Cardiac fibroblast (primary cell): Measurements from ENCODE around the gene CDHR3.
A peak's percentile ranks its signal among the peaks of the same experiment; 100 is the strongest.

Experiments used
- DNase-seq, 2 donors: peaks; one replicate each; pipeline versions ENCODE4 v3.0.0 to v3.0.0-alpha.2; 2010; ENCODE audit warnings: low read depth in 2 of 2
- H3K4me3 ChIP-seq, 2 donors: replicated peaks in 1 of 2; 1 replicate in 1 of 2; 2 replicates in 1 of 2; pipeline ENCODE4 v1.5.1; 2011; ENCODE audit warnings: low read depth in 2 of 2, low read length in 2 of 2, mild to moderate bottlenecking in 2 of 2, moderate library complexity in 1 of 2
- TF ChIP-seq, protein P1 (sequence below): IDR thresholded peaks from one replicate; pipeline ENCODE4 v1.5.1; 2011; ENCODE audit warnings: low read depth, mild to moderate bottlenecking, low read length, inconsistent platforms

The CDHR3 gene

DNA sequence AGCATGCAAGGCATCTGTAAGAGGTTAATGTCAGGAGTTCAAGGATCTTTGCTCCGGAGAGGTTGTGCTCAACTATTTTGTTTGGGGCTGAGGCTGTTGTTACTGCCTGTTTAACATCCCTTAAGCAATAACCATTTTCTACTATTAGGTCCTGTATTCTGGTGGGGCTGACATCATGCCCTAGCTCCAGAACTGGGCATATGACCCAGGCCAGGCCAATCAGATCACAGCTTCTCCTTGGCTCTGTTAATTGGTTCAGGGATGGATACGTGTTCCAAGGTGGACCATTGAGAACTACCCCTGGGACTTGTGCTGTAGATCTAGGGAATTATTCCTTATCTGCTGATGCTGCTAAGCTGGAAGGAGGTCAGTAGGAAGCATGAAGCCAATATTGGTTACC lies 82.1 kb downstream of the CDHR3 start:
- H3K4me3 ChIP-seq, result no peak overlapping the region
- DNase-seq, result no peak
- TF ChIP-seq, protein P1, sequence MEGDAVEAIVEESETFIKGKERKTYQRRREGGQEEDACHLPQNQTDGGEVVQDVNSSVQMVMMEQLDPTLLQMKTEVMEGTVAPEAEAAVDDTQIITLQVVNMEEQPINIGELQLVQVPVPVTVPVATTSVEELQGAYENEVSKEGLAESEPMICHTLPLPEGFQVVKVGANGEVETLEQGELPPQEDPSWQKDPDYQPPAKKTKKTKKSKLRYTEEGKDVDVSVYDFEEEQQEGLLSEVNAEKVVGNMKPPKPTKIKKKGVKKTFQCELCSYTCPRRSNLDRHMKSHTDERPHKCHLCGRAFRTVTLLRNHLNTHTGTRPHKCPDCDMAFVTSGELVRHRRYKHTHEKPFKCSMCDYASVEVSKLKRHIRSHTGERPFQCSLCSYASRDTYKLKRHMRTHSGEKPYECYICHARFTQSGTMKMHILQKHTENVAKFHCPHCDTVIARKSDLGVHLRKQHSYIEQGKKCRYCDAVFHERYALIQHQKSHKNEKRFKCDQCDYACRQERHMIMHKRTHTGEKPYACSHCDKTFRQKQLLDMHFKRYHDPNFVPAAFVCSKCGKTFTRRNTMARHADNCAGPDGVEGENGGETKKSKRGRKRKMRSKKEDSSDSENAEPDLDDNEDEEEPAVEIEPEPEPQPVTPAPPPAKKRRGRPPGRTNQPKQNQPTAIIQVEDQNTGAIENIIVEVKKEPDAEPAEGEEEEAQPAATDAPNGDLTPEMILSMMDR, result no peak

DNA sequence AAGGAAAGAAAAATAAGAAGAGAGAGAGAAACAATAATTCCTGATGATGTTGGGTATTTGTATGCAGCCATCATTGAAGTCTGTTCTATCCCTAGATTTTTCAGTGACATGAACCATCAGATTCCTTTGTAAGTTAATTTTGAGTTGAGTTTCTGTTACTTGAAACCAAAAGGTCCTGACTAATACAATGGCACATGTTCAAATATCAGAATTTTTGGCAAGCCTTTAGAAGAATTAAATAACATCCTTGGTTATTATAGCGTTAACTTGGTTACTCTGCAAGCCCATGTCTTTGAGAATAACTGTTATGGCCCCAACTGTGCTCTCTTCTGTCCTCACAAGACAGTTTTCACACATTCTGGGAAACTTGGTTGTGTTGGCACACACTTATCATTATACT lies 82.5 kb downstream of the CDHR3 start:
- TF ChIP-seq, protein P1, result no peak
- DNase-seq, result peak; percentile 41 to 66
- no peak overlapping the region for H3K4me3 ChIP-seq

DNA sequence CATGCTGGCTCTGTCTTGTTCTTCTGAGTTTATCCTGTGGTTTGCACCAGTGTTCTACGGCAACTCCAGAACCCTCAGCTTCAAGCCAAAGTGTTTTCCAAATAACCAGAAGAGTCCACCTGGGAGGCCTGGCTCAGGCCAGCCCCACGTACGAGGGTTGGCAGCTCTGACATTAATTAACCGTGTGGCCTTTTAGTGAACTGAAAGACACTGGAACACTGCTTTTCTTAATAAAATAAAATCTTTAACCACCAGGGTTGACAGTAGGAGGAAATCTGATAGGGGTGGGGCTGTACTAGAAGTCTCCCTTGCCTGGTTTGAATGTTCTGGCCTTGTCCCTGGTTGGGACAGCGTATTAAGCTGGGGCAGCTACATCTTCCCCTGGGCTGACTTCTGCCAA lies 84.1 kb downstream of the CDHR3 start:
- DNase-seq, result no peak
- TF ChIP-seq, protein P1, result no peak
- H3K4me3 ChIP-seq, result no peak overlapping the region

DNA sequence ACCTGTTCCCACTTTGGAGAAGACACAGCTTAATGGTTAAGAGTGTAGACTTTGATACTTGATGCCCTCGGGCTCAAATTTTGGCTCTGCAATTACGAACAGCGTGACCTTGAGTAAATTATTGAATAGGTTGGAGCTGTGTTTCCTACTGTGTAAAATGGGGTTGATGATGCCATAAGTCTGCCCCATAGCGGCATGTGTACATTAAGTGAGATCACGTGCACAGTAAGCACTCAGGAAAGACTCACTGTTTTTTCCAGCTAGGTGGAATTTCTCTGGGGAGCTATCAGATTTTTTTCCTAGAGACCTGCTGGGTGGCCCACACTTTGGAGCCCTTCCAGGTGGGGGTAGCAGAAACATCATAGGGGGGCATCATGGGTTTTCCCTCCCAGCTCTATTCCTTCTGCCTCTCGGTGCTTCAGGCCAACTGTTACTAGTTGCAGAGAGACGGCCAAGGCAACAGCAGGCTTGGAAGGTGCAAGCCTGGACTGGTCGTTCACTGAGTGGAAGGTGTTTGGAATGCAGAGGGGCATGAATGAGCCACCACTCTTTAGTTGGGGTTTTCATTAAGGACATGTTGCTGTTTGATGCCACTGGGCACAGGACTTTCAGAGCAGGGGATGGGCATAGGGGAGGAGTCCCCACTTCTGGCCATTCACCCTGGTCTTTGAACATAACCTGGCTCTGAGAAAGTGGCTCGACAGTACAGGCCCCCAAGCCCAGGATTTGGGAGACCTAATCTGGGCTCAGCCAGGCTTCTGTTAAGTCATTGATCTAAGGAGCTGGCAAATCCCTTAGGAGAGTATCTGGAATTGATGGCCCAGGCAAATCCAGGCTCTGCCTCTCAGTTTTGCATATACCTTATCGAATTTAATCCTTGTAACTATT lies 85.0 kb downstream of the CDHR3 start:
- H3K4me3 ChIP-seq, result no peak overlapping the region
- TF ChIP-seq, protein P1, result no peak
- no peak for DNase-seq

DNA sequence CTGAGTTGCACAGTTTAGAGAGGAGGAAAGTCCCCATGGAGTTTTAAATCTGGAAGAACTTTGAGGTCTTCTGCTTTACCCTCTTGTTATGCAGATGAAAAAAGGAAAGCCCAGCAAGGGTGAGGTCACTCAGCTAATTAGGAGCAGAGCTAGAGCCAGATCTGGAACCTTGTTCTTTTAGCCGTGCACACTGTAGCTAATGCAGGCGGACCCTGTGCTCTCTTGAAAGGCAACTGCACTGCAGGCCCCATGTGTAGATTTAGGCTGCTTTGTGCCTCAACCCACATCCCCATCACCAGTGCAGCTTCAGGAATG lies 85.6 kb downstream of the CDHR3 start:
- H3K4me3 ChIP-seq, result no peak overlapping the region
- no peak for DNase-seq
- TF ChIP-seq, protein P1, result no peak

DNA sequence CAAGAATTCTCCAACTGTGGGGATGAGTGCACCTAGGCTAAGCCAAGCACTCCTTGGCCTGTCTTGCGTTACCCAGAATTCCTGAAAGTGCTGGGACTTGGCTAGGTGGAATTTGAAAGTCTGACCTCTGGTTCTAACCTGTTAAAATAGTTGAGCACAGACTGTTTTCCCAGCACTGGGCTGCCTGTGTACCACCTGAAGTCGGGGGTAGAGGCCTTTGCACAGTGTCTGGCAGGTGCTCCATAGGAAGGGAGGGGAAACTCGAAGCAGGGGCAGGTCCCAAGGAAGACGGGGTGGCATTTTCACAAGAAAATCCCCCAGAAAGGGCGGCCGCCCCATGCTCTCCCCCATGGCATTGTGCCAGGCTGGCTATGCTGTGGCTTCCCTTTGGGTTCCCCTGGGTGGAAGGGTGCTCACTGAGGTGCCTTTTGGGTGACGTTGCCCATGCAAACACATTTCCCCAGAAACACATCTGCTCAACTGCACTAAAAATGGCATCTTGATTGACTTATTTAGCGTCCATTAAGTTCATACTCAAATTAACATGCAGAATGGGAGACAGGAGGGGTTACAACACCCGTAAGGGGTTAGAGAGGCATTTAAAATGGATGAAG lies 86.2 kb downstream of the CDHR3 start:
- DNase-seq, result no peak
- TF ChIP-seq, protein P1, result no peak
- H3K4me3 ChIP-seq, result no peak overlapping the region
